H4 (cell line): ENCODE results near the gene WWC2. TPM values are rescaled to one million over a fixed set of nuclear protein-coding genes. Genes with fewer than 3 reads are reported as not detected.

Source experiments
- DNase-seq: peaks from one replicate; pipeline ENCODE4 v3.0.0-alpha.2; 2015; ENCODE audit warnings: low spot score
- total RNA-seq: library from RNA; depleted of rRNA; stranded (reverse); fragments of >200 nt; shearing (Covaris generic); gene quantifications from 2 replicates; pipeline ENCODE4 v1.2.3, GENCODE V29; 2014; rRNA removed

The WWC2 gene
- total RNA-seq = 8.5 and 10.9 TPM in 2 replicates

GRCh38 chr4:183098723-183099536 lies at the start of gene WWC2:
TSS of gene WWC2 (plus strand) at chr4:183099257. CDS start at chr4:183099492, 235 bp downstream.
- DNase-seq = peak; percentile 83

DNA sequence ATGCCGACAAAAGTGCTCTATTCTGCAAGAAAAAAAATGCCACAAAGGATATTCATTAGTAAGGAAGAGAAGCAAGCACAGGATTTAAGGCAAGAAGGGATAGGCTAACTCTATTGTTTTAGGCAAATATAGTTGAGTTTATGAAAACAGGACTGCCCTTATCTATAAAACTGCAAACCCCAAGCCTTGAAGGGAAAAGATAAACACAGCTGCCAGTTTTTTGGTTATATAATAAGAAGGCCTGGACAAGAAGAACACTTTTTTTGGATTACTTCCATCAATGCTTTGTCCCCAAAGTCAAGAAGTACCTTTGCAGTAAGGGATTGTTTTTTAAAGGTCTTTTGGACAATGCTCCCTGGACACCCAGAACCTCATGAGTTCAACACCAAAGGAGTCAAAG lies 45.4 kb upstream of the WWC2 start:
- DNase-seq = no peak

DNA sequence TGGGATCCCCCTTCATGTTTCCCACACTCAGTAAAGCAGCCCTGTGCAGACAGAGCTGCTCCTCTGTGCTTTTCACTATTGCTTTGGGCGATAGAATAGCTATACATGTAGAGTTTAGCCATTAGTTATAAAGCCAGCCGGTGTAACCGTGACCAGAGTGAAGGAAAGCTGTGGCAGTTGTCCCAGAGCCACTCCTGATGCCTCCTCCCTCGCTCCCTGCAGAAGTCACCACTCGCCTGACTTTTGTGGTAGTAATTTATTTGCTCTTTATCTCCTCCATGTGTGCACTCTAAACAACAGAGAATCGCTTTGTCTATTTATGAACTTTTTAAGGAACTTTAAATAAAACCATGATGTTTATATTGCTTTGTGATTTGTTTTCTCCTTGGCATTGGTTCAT lies 41.8 kb upstream of the WWC2 start:
- no peak for DNase-seq

GRCh38 chr4:183059797-183060196 lies 39.3 kb upstream of the WWC2 start:
- no peak for DNase-seq

DNA sequence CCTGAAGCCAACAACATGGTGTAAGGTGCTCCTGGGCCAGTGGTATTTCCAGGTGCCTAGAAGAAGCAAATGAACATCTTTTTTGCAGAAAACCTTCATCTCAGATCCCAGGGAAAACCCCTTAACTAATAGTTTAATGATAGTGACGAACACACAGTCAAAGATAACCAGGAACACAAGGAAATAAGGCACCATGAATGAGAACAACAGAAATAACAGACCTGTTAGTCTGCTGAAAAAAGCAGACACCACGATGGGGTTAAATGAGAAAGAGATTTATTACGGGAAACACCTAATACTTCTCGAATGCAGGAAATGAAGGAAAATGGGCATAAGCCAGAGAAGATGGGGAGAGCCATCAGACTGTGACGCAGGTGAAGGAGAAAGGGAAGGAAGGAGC lies 30.6 kb upstream of the WWC2 start:
- DNase-seq = no peak

GRCh38 chr4:183071222-183071621 lies 27.8 kb upstream of the WWC2 start:
- DNase-seq = no peak

GRCh38 chr4:183072176-183072575 lies 26.9 kb upstream of the WWC2 start:
- DNase-seq = no peak

- no peak for DNase-seq
These were observed 25.3 kb upstream of the WWC2 start for GRCh38 chr4:183073838-183074145.

GRCh38 chr4:183074288-183074990 lies 24.6 kb upstream of the WWC2 start:
- peak; percentile 14 for DNase-seq

DNA sequence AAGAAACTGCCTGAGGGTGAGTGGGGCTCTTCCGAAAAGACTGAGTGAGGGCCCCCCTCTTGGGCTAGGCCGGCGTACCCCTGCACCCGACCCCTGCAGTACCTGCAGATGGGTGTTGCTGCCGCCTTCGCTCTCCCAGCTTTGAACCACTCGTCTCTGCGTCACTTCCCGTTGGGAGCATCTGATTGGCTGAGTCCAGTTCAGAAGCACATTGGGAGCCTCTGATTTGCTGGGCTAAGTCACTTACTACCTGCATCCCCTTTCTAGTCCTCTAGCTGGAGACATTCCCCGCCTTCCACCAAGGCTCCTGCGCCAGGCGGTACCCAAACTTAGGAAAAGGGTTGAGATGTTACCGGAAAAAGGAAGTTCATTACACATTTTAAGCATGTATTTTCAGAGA lies 20.4 kb upstream of the WWC2 start:
- no peak for DNase-seq

GRCh38 chr4:183080372-183081115 lies 18.5 kb upstream of the WWC2 start:
- DNase-seq = no peak

- DNase-seq = no peak
These were observed 18.0 kb upstream of the WWC2 start for GRCh38 chr4:183081116-183081469.

DNA sequence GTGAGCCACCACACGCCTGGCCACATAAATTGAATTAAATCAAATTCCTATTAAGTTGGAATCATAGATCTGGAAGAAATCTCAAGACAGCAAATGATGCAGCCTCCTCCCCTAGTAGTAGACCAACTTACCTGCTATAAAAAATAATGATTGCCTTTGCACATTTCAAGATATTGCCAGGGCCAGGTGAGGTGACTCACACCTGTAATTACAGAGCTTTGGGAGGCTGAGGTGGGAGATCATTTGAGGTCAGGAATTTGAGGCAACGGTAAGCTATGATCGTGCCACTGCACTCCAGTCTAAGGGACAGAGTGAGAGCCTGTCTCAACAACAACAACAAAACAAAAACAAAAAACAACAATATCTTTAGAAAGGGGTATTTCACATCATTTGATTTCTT lies 17.0 kb upstream of the WWC2 start:
- DNase-seq = no peak

- no peak for DNase-seq
These were observed 4.5 kb upstream of the WWC2 start for GRCh38 chr4:183094393-183095198.

GRCh38 chr4:183095199-183095512 lies 3.9 kb upstream of the WWC2 start:
- no peak for DNase-seq

DNA sequence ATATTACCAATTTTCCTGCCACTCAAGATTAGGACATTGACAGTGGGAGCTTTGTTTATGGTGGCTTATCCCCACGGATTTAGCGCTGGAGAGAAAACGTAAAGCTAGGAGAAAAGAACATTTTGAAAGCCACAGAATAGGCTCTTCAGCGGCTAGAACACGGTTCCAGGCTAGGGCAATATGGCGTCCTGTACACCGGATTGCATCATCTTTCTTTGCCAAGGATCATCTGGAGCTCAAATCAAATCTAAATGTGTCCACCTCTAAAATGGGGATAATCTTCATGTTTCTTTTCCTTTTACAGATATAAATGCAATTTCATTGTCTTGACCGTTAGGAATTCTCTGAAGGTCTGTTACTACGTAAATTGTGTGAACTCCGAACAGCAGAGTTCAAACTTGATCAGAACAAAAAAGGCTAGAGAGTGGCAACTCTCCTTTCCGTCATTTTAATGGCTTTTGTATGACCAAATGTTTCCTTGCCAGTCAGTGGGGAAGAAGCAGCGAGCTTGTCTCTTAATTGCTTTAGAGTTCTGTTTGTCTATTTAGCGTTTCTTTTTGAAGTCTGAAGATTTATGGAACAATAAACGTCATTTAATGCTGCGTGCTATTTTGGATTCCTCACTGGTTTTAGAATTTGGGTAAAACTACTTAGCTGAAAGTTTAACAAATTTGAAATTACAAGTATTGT lies 2.6 kb upstream of the WWC2 start:
- DNase-seq = no peak

GRCh38 chr4:183097231-183098018 lies 1.6 kb upstream of the WWC2 start:
- DNase-seq = no peak

DNA sequence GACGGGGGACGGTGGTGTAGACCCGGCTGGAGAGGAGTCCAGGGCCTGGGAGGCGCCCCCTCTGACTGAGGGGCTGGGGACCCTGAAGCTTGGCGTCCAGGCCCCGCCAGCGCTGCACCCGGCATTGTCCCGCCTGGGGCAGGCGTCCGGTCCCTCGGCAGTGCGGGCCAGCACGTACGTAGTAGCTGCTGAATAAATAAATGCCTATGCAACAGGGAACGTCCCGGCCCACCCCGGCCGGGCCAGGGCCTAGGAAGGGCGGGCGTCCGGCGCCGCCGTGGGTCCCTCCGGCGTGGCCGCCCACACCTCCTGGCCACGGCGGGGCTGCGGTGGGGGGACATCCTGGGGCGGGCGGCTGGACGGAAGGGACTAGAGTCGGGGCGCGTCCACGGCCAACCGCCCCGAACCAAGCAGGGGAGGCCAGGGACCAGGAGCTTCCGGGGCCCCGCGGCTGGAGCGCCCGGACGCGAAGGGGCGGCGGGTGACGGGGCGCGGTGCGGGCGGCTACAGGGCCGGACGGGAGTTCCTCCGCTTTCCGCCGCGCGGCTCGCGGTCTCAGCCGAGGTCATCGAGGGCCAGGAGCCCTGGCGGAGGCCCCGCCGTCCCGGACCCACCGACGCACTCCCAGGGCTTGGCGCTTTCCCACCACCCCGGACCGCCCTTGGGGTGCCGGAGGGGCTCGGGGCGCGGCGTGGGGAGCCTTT lies 886 bp upstream of the WWC2 start:
- no peak for DNase-seq

DNA sequence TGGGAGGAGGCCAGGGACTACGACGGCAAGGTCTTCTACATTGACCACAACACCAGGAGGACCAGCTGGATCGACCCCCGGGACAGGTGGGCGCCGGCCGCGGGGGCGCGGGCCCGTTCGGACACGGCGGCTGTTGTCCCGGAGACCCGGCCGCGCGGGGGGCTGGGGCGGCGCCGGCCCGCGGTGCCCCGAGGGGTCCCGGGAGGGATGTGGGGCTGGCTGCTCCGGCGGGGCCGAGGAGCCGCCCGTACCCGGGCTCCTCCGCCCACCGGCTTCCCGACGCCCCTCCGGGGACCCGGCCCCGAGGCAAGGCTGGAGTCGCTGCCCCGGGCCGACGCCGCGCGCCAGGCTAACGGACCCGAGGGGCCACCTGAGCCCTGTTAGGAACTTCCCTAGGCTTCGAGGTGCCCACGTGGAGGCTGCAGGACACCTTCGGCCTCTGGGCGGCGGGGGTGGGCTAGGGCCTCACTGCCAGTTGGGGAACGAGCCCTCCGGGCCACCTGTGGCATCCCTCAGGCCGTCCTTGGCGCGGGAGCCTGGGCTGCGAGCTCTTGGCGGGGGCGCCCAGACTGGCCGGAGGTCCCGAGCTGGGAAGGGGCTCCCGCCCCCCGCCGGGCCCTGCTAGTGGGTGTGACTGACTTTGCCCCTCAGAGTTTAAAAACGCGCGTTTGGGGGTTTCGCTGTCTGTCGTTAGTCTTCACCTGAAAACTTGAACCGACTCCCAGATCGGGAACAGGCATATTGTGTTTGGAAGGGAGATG lies 660 bp downstream of the WWC2 start:
- peak; percentile 31 for DNase-seq

DNA sequence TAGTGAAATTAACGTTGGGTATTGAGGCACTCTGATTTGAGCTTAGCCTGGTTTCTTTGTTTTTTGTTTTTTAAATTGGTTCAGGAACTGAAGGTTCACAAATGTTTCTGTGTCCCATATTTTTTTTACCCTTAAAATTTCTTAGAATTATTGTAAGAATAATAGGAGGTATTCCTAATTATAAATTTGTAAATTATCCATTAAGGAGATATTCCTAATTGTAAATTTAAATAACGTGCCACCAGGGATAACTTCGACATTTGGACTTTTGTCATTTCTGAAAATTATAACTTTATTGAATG lies 1.2 kb downstream of the WWC2 start:
- no peak for DNase-seq
